Gastrocnemius medialis (tissue), 4 donors: ENCODE measurements around the gene DCC.

ENCODE experiments used
- CTCF ChIP-seq, 5 experiments: fragments of 450-650 bp in 3 of 5; fragments of 200-600 bp in 2 of 5; sonication (generic) in 2 of 5; IDR thresholded peaks in 4 of 5; conservative IDR thresholded peaks in 1 of 5; 1 replicate in 4 of 5; 2 replicates in 1 of 5; pipeline ENCODE4 v1.5.1; 2016 to 2019; ENCODE audit warnings: antibody characterized with exemption in 5 of 5, mild to moderate bottlenecking in 3 of 5, moderate library complexity in 3 of 5
- POLR2A ChIP-seq, 2 donors: fragments of 450-650 bp; IDR thresholded peaks; one replicate each; pipeline ENCODE4 v1.6.1; 2017; ENCODE audit warnings: antibody characterized with exemption in 2 of 2, mild to moderate bottlenecking in 2 of 2, moderate library complexity in 2 of 2

- no peak for TF ChIP-seq CTCF (IDR thresholded peaks at IDR 0.05 in 4 of 5, conservative IDR thresholded peaks at IDR 0.05 in 1 of 5)
- no peak for TF ChIP-seq POLR2A (IDR thresholded peaks at IDR 0.05)
These were observed 1119.1 kb downstream of the DCC start for GRCh38 chr18:53458944-53459580.
